MCF 10A (cell line): ENCODE data around the gene CLDN5. TPM values are rescaled to one million over a fixed set of nuclear protein-coding genes. Genes with fewer than 3 reads are reported as not detected.
A peak's percentile ranks its signal among the peaks of the same experiment; 100 is the strongest.

Source experiments
- BruUV-seq: library from RNA; stranded (reverse); fragments of 400-500 nt; replicated peaks from 2 replicates; lab custom pipeline; 2021; lab: Mats Ljungman, UMichigan
- CTCF ChIA-PET: fragments of 300-600 bp; sonication (Branson Sonifier 250); formaldehyde crosslinking; extraction: SDS; loops from one replicate; lab custom pipeline; 2021; ENCODE audit warnings: antibody characterized with exemption, inconsistent platforms; lab: Yijun Ruan, JAX
- POLR2A ChIA-PET: fragments of 300-600, 350-650 bp; sonication (Branson Sonifier 250); formaldehyde crosslinking; extraction: SDS; loops from one replicate; lab custom pipeline; 2020; ENCODE audit warnings: antibody characterized with exemption, inconsistent platforms; lab: Yijun Ruan, JAX
- DNase-seq: peaks from one replicate; pipeline ENCODE4 v3.0.0-alpha.2; 2018; ENCODE audit not compliant: unreplicated experiment
- H3K27ac Mint-ChIP-seq: one replicate; pipeline ENCODE4 v1.8.0; 2022; ENCODE audit warnings: mild to moderate bottlenecking, low read depth, mixed read lengths; ENCODE audit not compliant: unreplicated experiment
- H3K27me3 Mint-ChIP-seq: one replicate; pipeline ENCODE4 v1.8.0; 2022; ENCODE audit warnings: mixed read lengths; ENCODE audit not compliant: insufficient read depth, unreplicated experiment
- H3K36me3 Mint-ChIP-seq: one replicate; pipeline ENCODE4 v1.8.0; 2022; ENCODE audit warnings: mild to moderate bottlenecking, moderate library complexity, mixed read lengths; ENCODE audit not compliant: insufficient read depth, unreplicated experiment
- H3K4me1 Mint-ChIP-seq: one replicate; pipeline ENCODE4 v1.8.0; 2022; ENCODE audit warnings: mixed read lengths; ENCODE audit not compliant: insufficient read depth, unreplicated experiment
- H3K4me3 Mint-ChIP-seq: one replicate; pipeline ENCODE4 v1.8.0; 2022; ENCODE audit warnings: mild to moderate bottlenecking, moderate library complexity, mixed read lengths; ENCODE audit not compliant: unreplicated experiment
- H3K9me3 Mint-ChIP-seq: one replicate; pipeline ENCODE4 v1.8.0; 2022; ENCODE audit warnings: mixed read lengths; ENCODE audit not compliant: unreplicated experiment
- intact Hi-C: fragments of 100-400 bp; cut with micrococcal nuclease; formaldehyde crosslinking; loops from 2 replicates; pipeline ENCODE4 v1.14.1; 2022
- total RNA-seq: library from RNA; stranded (reverse); gene quantifications from 2 replicates; pipeline ENCODE4 v1.2.3, GENCODE V29; 2022
- TF ChIP-seq, protein P1 (sequence below): fragments of 200-600 bp; IDR thresholded peaks from one replicate; pipeline ENCODE4 v1.8.0; 2022; ENCODE audit warnings: antibody characterized with exemption, mild to moderate bottlenecking; ENCODE audit not compliant: unreplicated experiment

The CLDN5 gene
- total RNA-seq, 1 experiment from 2014 or later = not detected

DNA sequence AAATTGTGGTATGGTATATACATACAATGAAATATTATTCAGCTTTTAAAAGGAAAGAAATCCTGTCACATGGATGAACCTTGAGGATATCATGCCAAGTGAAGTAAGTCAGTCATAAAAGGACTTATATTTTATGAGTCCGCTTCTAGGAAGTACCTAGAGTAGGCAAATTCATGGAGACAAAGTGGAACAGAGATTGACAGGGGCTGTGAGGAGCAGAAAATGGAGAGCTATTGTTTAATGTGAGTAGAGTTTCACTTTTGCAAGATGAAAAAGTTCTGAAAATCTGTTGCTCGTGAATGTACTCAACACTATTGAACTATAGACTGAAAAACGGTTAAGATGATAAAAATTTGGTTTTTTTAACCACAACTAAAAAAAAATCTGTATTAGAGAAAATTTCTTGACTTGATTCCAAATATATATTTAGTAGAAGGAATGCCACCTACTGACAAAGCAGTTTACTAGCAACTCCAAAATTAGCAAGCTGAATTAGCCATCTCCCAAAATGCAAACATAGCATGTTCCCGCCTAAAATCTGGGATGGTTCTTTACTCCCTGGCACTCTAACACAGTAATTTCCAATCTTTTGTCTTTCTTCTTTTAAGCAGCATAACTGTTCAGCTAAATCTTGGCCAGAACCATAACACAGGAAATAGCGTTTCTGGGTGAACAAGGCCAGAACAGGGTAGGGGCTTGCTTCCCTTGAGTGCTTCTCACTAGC is 46.7 kb downstream of the CLDN5 start:
- H3K9me3 Mint-ChIP-seq = no peaks in the 10 kb centered on the region
- CTCF ChIA-PET = interaction anchor here (0.6 to 2.7 kb wide), 13 partner anchors 8 to 231 kb away, joined by 3 to 26 read pairs (median 3); no protein-coding TSS in a partner anchor
- peaks cover 31% of the 10 kb centered on the region for H3K36me3 Mint-ChIP-seq
- DNase-seq = peak; percentile 14
- no TSS peak for BruUV-seq
- POLR2A ChIA-PET = interaction anchor here (0.6 to 5.5 kb wide), 13 partner anchors 10 to 333 kb away, joined by 3 to 59 read pairs (median 9); partner anchors contain the start of genes C22orf39, CLTCL1, ESS2 and HIRA
- peaks cover 32% of the 10 kb centered on the region for H3K4me1 Mint-ChIP-seq
- no peaks in the 10 kb centered on the region for H3K27me3 Mint-ChIP-seq
- TF ChIP-seq, protein P1, sequence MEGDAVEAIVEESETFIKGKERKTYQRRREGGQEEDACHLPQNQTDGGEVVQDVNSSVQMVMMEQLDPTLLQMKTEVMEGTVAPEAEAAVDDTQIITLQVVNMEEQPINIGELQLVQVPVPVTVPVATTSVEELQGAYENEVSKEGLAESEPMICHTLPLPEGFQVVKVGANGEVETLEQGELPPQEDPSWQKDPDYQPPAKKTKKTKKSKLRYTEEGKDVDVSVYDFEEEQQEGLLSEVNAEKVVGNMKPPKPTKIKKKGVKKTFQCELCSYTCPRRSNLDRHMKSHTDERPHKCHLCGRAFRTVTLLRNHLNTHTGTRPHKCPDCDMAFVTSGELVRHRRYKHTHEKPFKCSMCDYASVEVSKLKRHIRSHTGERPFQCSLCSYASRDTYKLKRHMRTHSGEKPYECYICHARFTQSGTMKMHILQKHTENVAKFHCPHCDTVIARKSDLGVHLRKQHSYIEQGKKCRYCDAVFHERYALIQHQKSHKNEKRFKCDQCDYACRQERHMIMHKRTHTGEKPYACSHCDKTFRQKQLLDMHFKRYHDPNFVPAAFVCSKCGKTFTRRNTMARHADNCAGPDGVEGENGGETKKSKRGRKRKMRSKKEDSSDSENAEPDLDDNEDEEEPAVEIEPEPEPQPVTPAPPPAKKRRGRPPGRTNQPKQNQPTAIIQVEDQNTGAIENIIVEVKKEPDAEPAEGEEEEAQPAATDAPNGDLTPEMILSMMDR = peak; percentile 23
- intact Hi-C loops = no loop called here
- H3K4me3 Mint-ChIP-seq = peak overlapping the region; percentile 96
- H3K27ac Mint-ChIP-seq = peak overlapping the region; percentile 100

DNA sequence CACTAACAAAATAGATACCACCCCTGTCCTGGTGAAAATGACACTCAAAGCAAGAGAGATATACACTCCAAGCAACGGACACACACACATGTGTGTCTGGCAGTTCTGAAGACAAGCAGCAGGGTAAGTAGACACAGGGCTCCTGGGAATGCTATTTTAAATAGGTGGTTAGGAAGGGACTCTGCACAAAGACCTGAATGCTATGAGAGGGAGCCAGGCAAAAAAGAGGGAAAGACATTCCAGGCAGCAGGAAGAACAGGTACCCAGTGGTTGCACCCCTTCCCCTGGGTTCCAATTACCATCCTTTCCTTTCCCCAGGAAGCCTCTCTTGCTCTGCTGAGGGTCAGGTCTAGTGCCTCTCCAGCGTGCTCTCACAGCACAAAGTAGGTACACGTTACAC is 48.2 kb downstream of the CLDN5 start:
- Mint-ChIP-seq H3K27me3 (no peaks in the 10 kb centered on the region), H3K4me1 (peaks cover 32% of the 10 kb centered on the region), H3K4me3 (no peak overlapping the region), H3K9me3 (no peaks in the 10 kb centered on the region), H3K27ac (peak overlapping the region; percentile 83), H3K36me3 (peaks cover 42% of the 10 kb centered on the region)
- intact Hi-C loops = no loop called here
- no peak for DNase-seq
- BruUV-seq = no TSS peak
- CTCF ChIA-PET = interaction anchor here (0.6 to 2.7 kb wide), 4 partner anchors 41 to 177 kb away, joined by 3 to 26 read pairs (median 8); no protein-coding TSS in a partner anchor
- TF ChIP-seq, protein P1 = no peak
- POLR2A ChIA-PET = interaction anchor here (1.9 to 5.5 kb wide), 2 partner anchors 29 to 188 kb away, joined by 4 to 42 read pairs; partner anchors contain the start of gene C22orf39

DNA sequence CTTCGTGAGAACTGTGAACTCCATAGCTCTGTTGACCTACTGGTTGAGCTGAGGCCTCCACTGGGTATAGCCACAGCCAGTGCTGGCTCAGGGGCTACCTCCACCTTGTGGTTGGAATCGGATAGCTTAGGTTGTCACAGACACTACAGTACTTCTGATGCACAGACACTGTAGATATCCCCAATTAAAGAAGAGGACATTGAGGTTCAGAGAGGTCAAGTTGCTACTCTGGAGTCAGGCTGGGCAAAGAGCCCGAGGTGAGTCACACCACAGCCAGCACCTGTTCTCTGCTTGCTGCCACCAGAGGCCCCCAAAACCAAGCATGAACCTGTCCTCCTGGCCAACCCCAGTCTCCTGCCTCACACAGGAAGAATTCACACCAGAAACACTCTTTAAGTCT is 50.6 kb downstream of the CLDN5 start:
- BruUV-seq = no TSS peak
- TF ChIP-seq, protein P1 = no peak
- Mint-ChIP-seq H3K9me3 (no peaks in the 10 kb centered on the region), H3K27ac (peak overlapping the region; percentile 7), H3K4me3 (no peak overlapping the region), H3K36me3 (peaks cover 61% of the 10 kb centered on the region), H3K4me1 (peaks cover 25% of the 10 kb centered on the region), H3K27me3 (no peaks in the 10 kb centered on the region)
- intact Hi-C loops = no loop called here
- DNase-seq = peak; percentile 51
- CTCF ChIA-PET = interaction anchor here (0.5 to 1.5 kb wide), 6 partner anchors 35 to 1815 kb away, joined by 3 to 6 read pairs (median 4); no protein-coding TSS in a partner anchor
- POLR2A ChIA-PET = no interaction called here

Other genes with a start within 250 kb of the CLDN5 start
- 12.2 and 21.7 TPM in 2 replicates for gene CLTCL1, start 232.7 kb downstream of the CLDN5 start, total RNA-seq
- gene HIRA, start 92.7 kb downstream of the CLDN5 start, total RNA-seq = 22.0 and 24.3 TPM in 2 replicates
- gene MRPL40, start 91.9 kb downstream of the CLDN5 start, total RNA-seq = 51.9 and 66.7 TPM in 2 replicates
- gene C22orf39, start 76.7 kb downstream of the CLDN5 start, total RNA-seq = 19.1 and 22.2 TPM in 2 replicates
- gene UFD1, start 45.2 kb downstream of the CLDN5 start, total RNA-seq = 62.3 and 64.4 TPM in 2 replicates
- gene CDC45, start 44.5 kb downstream of the CLDN5 start, total RNA-seq = 7.5 and 18.6 TPM in 2 replicates
- 2.0 and 3.5 TPM in 2 replicates for gene SEPTIN5, start 190.1 kb upstream of the CLDN5 start, total RNA-seq
- 0.37 and 0.83 TPM in 2 replicates for gene GP1BB, start 199.1 kb upstream of the CLDN5 start, total RNA-seq
- gene TBX1, start 236.4 kb upstream of the CLDN5 start, total RNA-seq = not detected in 2 replicates